Muscle of leg (tissue), 11 donors: ENCODE data around the gene LSP1. TPM values are rescaled to one million over a fixed set of nuclear protein-coding genes. Genes with fewer than 3 reads are reported as not detected.
A peak's percentile ranks its signal among the peaks of the same experiment; 100 is the strongest.
"Not testable (repeated sequence)": the region's sequence is repeated elsewhere in the genome, so short reads cannot be mapped to it uniquely, and the experiment has no call there.

ENCODE experiments used
- DNase-seq: peaks from one replicate; pipeline ENCODE4 v3.0.0; 2013
- H3K27ac ChIP-seq: one replicate; pipeline ENCODE4 v1.5.1; 2013; ENCODE audit warnings: mild to moderate bottlenecking, low read length, control low read depth
- H3K27me3 ChIP-seq: one replicate; pipeline ENCODE4 v1.6.1; 2013; ENCODE audit warnings: low read length; ENCODE audit not compliant: control insufficient read depth, insufficient read depth
- H3K36me3 ChIP-seq: one replicate; pipeline ENCODE4 v1.6.1; 2013; ENCODE audit warnings: low read length; ENCODE audit not compliant: control insufficient read depth, insufficient read depth
- H3K4me1 ChIP-seq: one replicate; pipeline ENCODE4 v1.6.1; 2013; ENCODE audit warnings: low read length; ENCODE audit not compliant: control insufficient read depth, insufficient read depth
- H3K4me3 ChIP-seq: one replicate; pipeline ENCODE4 v1.5.1; 2013; ENCODE audit warnings: low read length, control low read depth
- H3K9me3 ChIP-seq: replicated peaks from 2 replicates; pipeline ENCODE4 v1.6.1; 2013; ENCODE audit warnings: low read depth, low read length; ENCODE audit not compliant: control insufficient read depth
- WGBS: methylation state at CpG from one replicate; pipeline ENCODE4 v1.1.5; 2013; ENCODE audit warnings: missing lambda C conversion rate; ENCODE audit not compliant: insufficient coverage; 5-methylcytosine and 5-hydroxymethylcytosine counted together
- polyA plus RNA-seq, 8 donors: library from polyadenylated mRNA; unstranded; fragments of 120-200 nt; gene quantifications; one replicate each; pipeline versions ENCODE4 v1.2.1 to v1.2.3, GENCODE V29; 2013; ENCODE audit warnings: inconsistent platforms in 1 of 8, low replicate concordance in 1 of 8; ENCODE audit not compliant: insufficient read length in 8 of 8, insufficient read depth in 1 of 8
- total RNA-seq: library from RNA; stranded (reverse); fragments of 120-200 nt; gene quantifications from one replicate; pipeline ENCODE4 v1.2.4, GENCODE V29; 2013

The LSP1 gene
- total and polyA plus RNA-seq, 9 donors, result 18.2 to 61.1 (median 42.1) TPM

DNA sequence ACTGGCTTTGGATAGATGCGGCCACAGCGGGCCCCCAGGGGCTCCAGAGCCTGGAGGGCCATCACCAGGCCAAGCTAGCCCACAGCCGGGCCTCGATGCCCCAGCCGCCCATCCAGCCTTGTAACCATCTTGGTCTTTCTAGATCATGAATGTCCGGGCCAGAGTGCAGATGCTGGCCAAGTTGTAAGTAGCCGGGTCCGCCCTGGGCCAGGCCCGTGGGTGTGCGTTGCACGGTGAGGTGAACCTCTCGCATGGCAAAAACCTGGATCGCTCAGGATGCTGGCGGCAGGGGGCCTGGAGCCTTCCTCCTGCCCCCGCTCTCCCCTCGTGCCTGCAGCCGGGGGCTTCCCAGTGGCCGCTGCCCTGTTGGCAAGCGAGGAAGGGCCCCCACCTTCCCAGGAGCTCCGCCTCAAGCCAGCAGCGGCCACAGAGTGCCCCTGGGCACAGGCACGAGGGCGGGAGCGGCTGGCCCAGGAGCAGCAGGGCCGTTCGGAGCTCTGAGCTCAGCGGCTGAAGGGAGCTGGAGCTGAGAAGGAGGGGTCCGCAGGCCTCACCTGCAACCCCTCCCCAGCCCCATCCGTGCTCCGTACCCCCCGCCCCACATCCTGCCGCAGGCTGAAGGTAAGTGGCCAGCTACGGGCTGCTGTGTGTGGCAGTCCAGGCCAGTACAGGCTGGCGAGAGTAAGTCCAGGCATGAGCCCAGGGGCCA, 83.3 kb downstream of the LSP1 start:
- peak overlapping the region; percentile 89 for H3K27ac ChIP-seq
- WGBS, result 86% methylated on average over 27 of the region's 34 CpGs
- H3K27me3 ChIP-seq, result no peaks in the 10 kb centered on the region
- H3K4me1 ChIP-seq, result peaks cover 63% of the 10 kb centered on the region
- H3K4me3 ChIP-seq, result no peak overlapping the region
- DNase-seq, result no peak
- H3K9me3 ChIP-seq, result no peaks in the 10 kb centered on the region
- peaks cover 66% of the 10 kb centered on the region for H3K36me3 ChIP-seq

DNA sequence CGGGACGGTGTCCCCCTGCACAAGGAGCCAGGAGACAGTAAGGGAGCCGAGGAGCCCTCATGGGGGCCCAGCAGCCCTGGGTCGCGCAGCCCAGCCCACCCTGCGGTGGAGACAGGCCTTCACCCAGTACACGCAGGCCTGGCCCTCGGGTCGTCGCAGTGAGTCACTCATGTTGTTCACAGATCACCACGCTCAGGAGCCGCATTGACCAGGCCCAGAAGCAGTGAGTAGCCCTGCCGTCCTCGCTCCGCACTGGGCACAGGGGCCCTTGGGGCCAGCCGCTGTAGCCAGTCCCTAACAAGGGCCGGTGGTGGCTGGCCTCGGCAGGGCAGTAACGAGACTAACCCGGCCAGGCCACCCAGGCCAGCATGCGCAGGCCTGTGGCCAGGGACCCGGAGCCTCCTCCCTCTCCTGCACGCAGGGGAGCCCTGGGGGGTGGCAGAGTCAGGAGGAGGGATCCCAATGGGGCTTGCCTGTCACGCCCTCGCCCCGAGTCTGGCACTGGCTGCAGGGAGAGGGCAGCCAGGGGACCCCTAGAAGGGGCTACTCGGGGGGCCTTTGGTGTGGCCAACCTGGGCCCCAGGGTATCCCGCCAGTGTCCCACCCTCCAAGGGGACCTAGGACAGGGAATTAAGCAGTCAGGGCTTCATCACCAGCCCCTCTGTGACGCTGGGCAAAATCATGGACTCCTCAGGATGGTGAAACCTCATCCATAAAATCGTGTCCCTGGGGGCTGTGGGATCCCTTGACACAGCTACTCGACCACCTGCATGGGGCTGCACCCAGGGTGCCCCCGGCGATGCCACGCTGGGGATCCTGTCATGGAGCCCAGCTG, 84.1 kb downstream of the LSP1 start:
- Histone ChIP-seq H3K4me3 (no peak overlapping the region), H3K36me3 (peaks cover 63% of the 10 kb centered on the region), H3K27ac (peak overlapping the region; percentile 89), H3K27me3 (no peaks in the 10 kb centered on the region), H3K9me3 (no peaks in the 10 kb centered on the region), H3K4me1 (peaks cover 60% of the 10 kb centered on the region)
- DNase-seq, result no peak
- WGBS, result 83% methylated on average over 33 of the region's 34 CpGs

DNA sequence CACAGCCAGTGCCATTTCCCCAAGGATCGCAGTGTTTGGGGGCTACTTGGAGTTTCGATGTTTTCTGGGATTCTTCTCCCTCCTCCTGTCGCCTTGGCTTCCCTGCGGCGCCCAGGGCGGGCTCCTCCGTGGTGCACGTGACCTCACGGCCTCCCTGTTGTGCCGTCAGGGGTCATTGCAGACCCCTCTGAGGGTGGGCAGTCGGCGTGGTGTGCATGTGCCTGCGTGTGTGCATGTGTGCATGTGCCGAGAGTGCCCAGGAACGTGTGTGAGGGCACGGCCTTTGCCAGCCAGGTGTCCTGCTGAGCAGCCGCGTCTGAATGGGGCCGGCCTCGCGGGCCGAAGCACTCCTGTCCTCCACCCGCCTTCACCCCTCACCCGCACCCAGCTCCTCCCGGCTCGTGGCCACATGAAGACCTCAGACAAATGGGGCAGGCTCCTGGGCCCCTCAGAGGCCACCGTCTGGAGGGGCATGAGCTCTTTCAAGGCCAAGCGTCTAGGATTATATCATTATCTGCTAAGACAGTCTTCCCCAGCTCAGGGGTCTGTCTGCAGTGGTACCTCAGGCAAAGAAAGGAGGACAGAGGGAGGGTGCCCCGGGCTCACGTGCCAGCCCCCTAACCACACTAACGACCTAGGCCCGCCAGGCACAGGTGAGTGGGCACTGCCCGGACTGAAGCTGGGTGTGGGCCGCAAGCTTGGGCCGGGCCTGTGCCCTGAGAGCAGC, 84.9 kb downstream of the LSP1 start:
- Histone ChIP-seq H3K4me3 (no peak overlapping the region), H3K27ac (peak overlapping the region; percentile 89), H3K9me3 (no peaks in the 10 kb centered on the region), H3K36me3 (peaks cover 55% of the 10 kb centered on the region), H3K27me3 (no peaks in the 10 kb centered on the region), H3K4me1 (peaks cover 61% of the 10 kb centered on the region)
- WGBS, result 79% methylated on average over 31 of the region's 35 CpGs
- no peak for DNase-seq

DNA sequence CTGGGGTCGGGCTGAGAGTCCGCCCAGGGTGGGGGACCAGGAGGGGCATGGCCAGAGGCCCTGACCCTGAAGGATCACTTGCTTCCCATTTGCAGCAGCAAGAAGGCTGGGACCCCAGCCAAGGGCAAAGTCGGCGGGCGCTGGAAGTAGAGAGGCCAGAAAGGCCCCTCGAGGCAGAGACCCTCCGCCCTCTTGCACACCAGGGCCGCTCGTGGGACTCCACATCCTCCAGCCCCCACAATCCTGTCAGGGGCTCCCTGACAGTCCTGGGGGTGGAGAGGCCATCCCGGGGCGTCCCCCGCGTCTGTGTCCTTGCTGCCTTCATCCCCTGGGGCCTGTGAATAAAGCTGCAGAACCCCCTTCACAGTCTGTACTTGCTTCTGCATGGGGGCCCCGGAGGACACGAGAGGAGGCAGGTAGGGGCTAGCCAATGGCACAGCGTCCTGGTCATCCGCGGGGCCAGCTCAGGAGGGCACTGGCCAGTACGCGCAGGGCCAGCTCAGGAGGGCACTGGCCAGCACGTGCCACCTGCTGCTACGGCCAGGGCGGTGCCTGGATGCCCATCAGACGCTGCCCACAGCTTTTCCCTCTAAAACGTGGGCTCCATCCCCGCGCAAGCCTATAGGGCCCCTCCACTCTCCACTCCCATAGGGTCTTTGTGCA, 85.6 kb downstream of the LSP1 start:
- peaks cover 50% of the 10 kb centered on the region for H3K36me3 ChIP-seq
- 55% methylated on average over 19 of the region's 27 CpGs for WGBS
- peaks cover 58% of the 10 kb centered on the region for H3K4me1 ChIP-seq
- H3K4me3 ChIP-seq, result no peak overlapping the region
- H3K9me3 ChIP-seq, result no peaks in the 10 kb centered on the region
- no peak for DNase-seq
- peak overlapping the region; percentile 89 for H3K27ac ChIP-seq
- H3K27me3 ChIP-seq, result no peaks in the 10 kb centered on the region

- peak overlapping the region; percentile 89 for H3K27ac ChIP-seq
- no peaks in the 10 kb centered on the region for H3K9me3 ChIP-seq
- peak; percentile 94 for DNase-seq
- 13% methylated on average over 18 of the region's 23 CpGs for WGBS
- peaks cover 43% of the 10 kb centered on the region for H3K36me3 ChIP-seq
- no peaks in the 10 kb centered on the region for H3K27me3 ChIP-seq
- no peak overlapping the region for H3K4me3 ChIP-seq
- peaks cover 60% of the 10 kb centered on the region for H3K4me1 ChIP-seq
Measured at GRCh38 chr11:1939006-1939625, 86.2 kb downstream of the LSP1 start.

DNA sequence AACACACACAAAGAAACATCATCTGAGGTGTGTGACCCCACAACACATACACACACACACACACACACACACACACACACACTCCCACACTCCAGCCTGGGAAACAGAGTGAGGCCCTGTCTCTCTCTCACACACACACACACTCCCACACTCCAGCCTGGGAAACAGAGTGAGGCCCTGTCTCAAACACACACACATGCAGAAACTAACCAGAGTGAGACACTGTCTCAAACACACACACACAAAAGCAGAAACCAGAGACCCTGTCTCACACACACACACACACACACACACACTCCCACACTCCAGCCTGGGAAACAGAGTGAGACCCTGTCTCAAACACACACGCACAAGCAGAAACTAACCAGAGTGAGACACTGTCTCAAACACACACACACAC, 86.9 kb downstream of the LSP1 start:
- WGBS, result 40% methylated on average over 1 of the region's 1 CpG
- peaks cover 59% of the 10 kb centered on the region for H3K4me1 ChIP-seq
- DNase-seq, H3K4me3 ChIP-seq, H3K27me3 ChIP-seq, H3K9me3 ChIP-seq: not testable (repeated sequence)
- H3K36me3 ChIP-seq, result peaks cover 36% of the 10 kb centered on the region
- H3K27ac ChIP-seq, result peak overlapping the region; percentile 89

Other genes starting within 250 kb of the LSP1 start
- not detected for gene KRTAP5-3, start 244.6 kb upstream of the LSP1 start, total RNA-seq
- gene KRTAP5-3, start 244.6 kb upstream of the LSP1 start, polyA plus RNA-seq, result not detected
- gene KRTAP5-4, start 230.9 kb upstream of the LSP1 start, total RNA-seq, result not detected
- not detected for gene KRTAP5-4, start 230.9 kb upstream of the LSP1 start, polyA plus RNA-seq
- not detected for gene KRTAP5-5, start 223.3 kb upstream of the LSP1 start, total RNA-seq
- gene KRTAP5-5, start 223.3 kb upstream of the LSP1 start, polyA plus RNA-seq, result under 1 TPM in 2 of 8 donors, not detected in 6; 0.24 to 0.31 TPM
- gene KRTAP5-6, start 155.9 kb upstream of the LSP1 start, total RNA-seq, result not detected
- 1 to 10 TPM in 1 of 8 donors, under 1 TPM in 2, not detected in 5; 0.28 to 1.1 (median 0.61) TPM for gene KRTAP5-6, start 155.9 kb upstream of the LSP1 start, polyA plus RNA-seq
- gene IFITM10, start 102.5 kb upstream of the LSP1 start, total RNA-seq, result 0.27 TPM
- gene IFITM10, start 102.5 kb upstream of the LSP1 start, polyA plus RNA-seq, result under 1 TPM in 7 of 8 donors, not detected in 1; 0.08 to 0.23 (median 0.15) TPM
- gene CTSD, start 89.2 kb upstream of the LSP1 start, total RNA-seq, result 56.9 TPM
- 100 to 1,000 TPM in 4 of 8 donors, 10 to 100 TPM in 4; 84.0 to 120 (median 95.9) TPM for gene CTSD, start 89.2 kb upstream of the LSP1 start, polyA plus RNA-seq
- 0.27 TPM for gene SYT8, start 18.1 kb upstream of the LSP1 start, total RNA-seq
- 1 to 10 TPM in 3 of 8 donors, under 1 TPM in 5; 0.31 to 1.7 (median 0.76) TPM for gene SYT8, start 18.1 kb upstream of the LSP1 start, polyA plus RNA-seq
- 3,726 TPM for gene TNNI2, start 14.1 kb upstream of the LSP1 start, total RNA-seq
- gene TNNI2, start 14.1 kb upstream of the LSP1 start, polyA plus RNA-seq, result 1,000 to 10,000 TPM; 1,548 to 4,090 (median 3,128) TPM
- gene PRR33, start 38.8 kb downstream of the LSP1 start, total RNA-seq, result 2.0 TPM
- gene PRR33, start 38.8 kb downstream of the LSP1 start, polyA plus RNA-seq, result 1 to 10 TPM in 7 of 8 donors, under 1 TPM in 1; 0.90 to 7.0 (median 3.7) TPM
- 4,749 TPM for gene TNNT3, start 66.6 kb downstream of the LSP1 start, total RNA-seq
- gene TNNT3, start 66.6 kb downstream of the LSP1 start, polyA plus RNA-seq, result 1,000 to 10,000 TPM; 2,869 to 9,783 (median 6,434) TPM
- 73.1 TPM for gene MRPL23, start 94.2 kb downstream of the LSP1 start, total RNA-seq
- 100 to 1,000 TPM in 2 of 8 donors, 10 to 100 TPM in 6; 40.6 to 122 (median 74.9) TPM for gene MRPL23, start 94.2 kb downstream of the LSP1 start, polyA plus RNA-seq
- 11,782 TPM for gene H19, start 144.8 kb downstream of the LSP1 start, total RNA-seq
- over 10,000 TPM; 10,236 to 14,326 (median 13,021) TPM for gene H19, start 144.8 kb downstream of the LSP1 start, polyA plus RNA-seq